Stimulated activated CD8-positive, alpha-beta memory T cell treated with anti-CD3 and anti-CD28 coated beads, Interleukin-4, amount 100 ng/mL, for 24 hours (primary cell): ENCODE data around the gene OR2V2.
"Not testable (repeated sequence)": the region's sequence is repeated elsewhere in the genome, so short reads cannot be mapped to it uniquely, and the experiment has no call there.

Experiments
- DNase-seq: peaks from one replicate; pipeline ENCODE4 v3.0.0-alpha.2; 2020; ENCODE audit warnings: low read depth

OR2V2 gene

GRCh38 chr5:181145133-181145532, 2.3 kb upstream of the OR2V2 start:
- DNase-seq, result no peak

- DNase-seq, result no peak
Measured at GRCh38 chr5:181149355-181149754, 2.0 kb downstream of the OR2V2 start.

GRCh38 chr5:181149806-181150733, 2.7 kb downstream of the OR2V2 start:
- DNase-seq, result no peak

- DNase-seq, result no peak
Measured at GRCh38 chr5:181151146-181151545, 3.8 kb downstream of the OR2V2 start.

- DNase-seq, result no peak
Measured at GRCh38 chr5:181152406-181152805, 5.0 kb downstream of the OR2V2 start.

- DNase-seq, result no peak
Measured at GRCh38 chr5:181153814-181154213, 6.4 kb downstream of the OR2V2 start.

GRCh38 chr5:181156758-181157157, 9.4 kb downstream of the OR2V2 start:
- no peak for DNase-seq

- no peak for DNase-seq
Measured at GRCh38 chr5:181158869-181159268, 11.5 kb downstream of the OR2V2 start.

- peak; percentile 84 for DNase-seq
Measured at GRCh38 chr5:181159286-181160151, 12.1 kb downstream of the OR2V2 start.

GRCh38 chr5:181160152-181160754, 12.9 kb downstream of the OR2V2 start:
- peak; percentile 64 for DNase-seq

GRCh38 chr5:181160755-181161533, 13.6 kb downstream of the OR2V2 start:
- not testable (repeated sequence) for DNase-seq

GRCh38 chr5:181161534-181162175, 14.3 kb downstream of the OR2V2 start:
- DNase-seq, result no peak

GRCh38 chr5:181163487-181164075, 16.2 kb downstream of the OR2V2 start:
- no peak for DNase-seq

- no peak for DNase-seq
Measured at GRCh38 chr5:181164076-181164952, 16.9 kb downstream of the OR2V2 start.

GRCh38 chr5:181166812-181167733, 19.7 kb downstream of the OR2V2 start:
- no peak for DNase-seq

GRCh38 chr5:181167814-181168488, 20.6 kb downstream of the OR2V2 start:
- no peak for DNase-seq

GRCh38 chr5:181168595-181169118, 21.3 kb downstream of the OR2V2 start:
- DNase-seq, result no peak
